ENCODE results near the gene CDH26.
A peak's percentile ranks its signal among the peaks of the same experiment; 100 is the strongest.

Gene CDH26

DNA sequence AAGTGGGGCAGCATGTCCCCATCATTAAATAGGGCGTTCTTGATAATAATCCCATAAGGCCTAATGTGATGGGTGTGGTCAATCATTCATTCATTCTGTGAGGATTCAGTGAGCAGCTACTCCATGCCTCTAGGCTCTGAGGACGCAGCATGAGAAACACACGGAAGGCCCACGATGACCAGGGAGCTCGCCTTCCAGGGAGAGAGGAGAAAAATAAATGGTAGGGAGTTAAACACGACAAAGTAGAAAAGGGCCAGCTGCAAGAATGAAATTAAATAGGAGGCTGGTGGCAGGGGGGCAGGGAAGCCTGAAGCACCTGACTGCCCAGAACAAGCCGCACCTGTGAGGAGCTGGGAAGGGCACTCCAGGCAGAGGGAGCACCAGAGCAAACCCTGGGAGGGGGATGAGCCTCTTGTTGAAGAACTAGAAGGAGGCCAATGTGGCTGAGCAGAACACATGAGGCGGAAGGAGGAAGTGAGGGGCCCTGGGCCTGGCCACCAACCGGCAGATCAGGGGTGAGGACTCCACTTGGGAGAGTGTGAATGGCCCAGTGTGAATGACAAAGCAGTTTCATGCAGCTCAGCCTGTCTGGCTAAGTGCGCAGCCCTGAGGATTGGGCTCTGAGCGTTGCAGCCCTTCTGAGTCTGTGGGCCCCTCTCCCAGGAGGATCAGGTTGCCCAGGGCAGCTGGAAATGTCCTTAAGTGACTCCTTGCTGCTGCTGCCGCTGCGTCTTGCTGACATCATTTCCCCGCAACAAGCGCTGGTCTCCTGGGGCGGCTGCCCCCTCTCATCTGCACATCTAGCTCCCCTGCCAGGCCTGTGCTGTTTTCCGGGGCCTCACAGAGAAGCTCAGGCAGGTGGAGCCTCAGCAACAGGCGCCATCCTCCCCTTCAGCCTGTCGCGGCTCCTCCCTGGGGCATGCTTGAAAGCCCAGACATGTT lies 99.9 kb downstream of the CDH26 start:
- POLR2A ChIA-PET, result no interaction called here

DNA sequence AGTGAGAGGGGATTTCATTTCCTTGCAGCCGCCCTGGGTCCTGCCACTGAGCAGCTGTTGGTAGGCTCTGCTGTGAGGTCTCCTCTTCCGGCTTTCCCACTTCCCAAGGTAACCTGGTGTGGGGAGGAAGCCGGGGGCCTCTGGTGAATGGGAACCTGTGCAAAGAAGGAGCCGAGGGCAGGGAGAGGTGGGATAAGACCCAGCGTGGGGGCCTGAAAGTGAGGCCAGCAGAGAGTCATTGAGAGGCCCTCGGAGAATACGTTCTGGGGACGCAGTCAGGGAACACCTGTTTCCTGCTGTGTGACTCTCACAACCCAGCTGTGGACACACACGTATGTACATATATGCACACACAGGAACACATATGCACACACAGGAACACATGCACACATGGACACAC lies 100.7 kb downstream of the CDH26 start:
- POLR2A ChIA-PET, result no interaction called here
- no peak for DNase-seq (ENCODE audit: extremely low spot score)
- CTCF ChIA-PET, result interaction anchor here (0.9 to 3.2 kb wide), 7 partner anchors 10 to 1840 kb away, joined by 5 to 30 read pairs (median 7); no protein-coding TSS in a partner anchor
- TF ChIP-seq, protein P1, sequence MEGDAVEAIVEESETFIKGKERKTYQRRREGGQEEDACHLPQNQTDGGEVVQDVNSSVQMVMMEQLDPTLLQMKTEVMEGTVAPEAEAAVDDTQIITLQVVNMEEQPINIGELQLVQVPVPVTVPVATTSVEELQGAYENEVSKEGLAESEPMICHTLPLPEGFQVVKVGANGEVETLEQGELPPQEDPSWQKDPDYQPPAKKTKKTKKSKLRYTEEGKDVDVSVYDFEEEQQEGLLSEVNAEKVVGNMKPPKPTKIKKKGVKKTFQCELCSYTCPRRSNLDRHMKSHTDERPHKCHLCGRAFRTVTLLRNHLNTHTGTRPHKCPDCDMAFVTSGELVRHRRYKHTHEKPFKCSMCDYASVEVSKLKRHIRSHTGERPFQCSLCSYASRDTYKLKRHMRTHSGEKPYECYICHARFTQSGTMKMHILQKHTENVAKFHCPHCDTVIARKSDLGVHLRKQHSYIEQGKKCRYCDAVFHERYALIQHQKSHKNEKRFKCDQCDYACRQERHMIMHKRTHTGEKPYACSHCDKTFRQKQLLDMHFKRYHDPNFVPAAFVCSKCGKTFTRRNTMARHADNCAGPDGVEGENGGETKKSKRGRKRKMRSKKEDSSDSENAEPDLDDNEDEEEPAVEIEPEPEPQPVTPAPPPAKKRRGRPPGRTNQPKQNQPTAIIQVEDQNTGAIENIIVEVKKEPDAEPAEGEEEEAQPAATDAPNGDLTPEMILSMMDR (IDR thresholded peaks at IDR 0.05; ENCODE audit: control extremely low read depth, extremely low read depth, low read depth, missing control alignments), result no peak

More for the DNA sequence above, 99.9 kb downstream of the CDH26 start:
- peak; percentile 32 for DNase-seq (ENCODE audit: extremely low spot score)
- CTCF ChIA-PET, result interaction anchor here (0.6 to 3.2 kb wide), 25 partner anchors 9 to 1847 kb away, joined by 3 to 30 read pairs (median 5); partner anchors contain the start of genes FAM217B and PPP1R3D
- TF ChIP-seq, protein P1 (IDR thresholded peaks at IDR 0.05; ENCODE audit: control extremely low read depth, extremely low read depth, low read depth, missing control alignments), result no peak

DNA sequence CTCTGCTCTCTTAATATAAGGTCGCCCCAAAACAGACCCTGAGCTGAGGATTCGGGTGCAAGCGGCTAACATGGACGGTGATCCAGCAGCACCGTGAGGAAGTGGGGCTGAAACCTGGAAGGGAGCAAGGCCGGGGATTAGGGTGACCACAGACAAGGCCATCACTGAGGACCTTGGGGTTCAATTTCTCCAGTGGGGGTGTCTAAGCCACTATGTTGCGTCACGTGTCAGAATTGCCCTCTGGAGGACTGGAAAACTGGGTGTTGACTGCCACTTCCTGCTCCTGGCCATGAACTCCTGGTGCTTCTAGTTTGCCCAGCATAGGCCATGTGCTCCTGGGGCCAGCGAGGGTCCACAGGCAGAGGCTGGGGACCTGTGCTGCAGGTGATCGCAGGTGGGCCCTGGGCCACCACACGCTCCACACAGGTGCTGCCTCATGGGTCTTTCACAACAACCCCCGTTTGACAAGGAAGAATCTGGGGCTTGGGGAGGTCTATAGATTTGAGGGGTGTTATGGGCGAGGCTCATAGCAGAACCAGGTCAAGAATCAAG lies 101.9 kb downstream of the CDH26 start:
- TF ChIP-seq, protein P1 (IDR thresholded peaks at IDR 0.05; ENCODE audit: control extremely low read depth, extremely low read depth, low read depth, missing control alignments), result no peak
- DNase-seq (ENCODE audit: extremely low spot score), result no peak

DNA sequence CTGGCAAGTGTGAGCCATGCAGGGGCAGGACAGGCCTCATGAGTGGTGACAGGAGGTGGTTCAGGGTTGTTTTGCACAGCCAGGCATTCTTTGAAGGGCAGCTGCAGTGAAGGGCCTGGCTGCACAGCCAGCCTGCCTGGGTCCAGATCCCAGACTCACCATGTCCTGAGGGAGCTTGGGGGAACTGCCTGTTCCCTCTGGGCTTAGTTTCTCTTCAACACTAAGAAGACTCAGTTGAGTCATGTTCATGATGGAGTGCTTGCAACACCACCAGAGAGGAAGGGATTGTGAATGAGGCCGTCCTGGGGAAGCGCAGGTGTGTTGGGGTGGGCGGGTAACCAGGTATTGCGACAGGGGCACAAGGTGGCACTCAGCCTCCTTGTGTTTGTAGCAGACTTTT lies 102.4 kb downstream of the CDH26 start:
- TF ChIP-seq, protein P1 (IDR thresholded peaks at IDR 0.05; ENCODE audit: control extremely low read depth, extremely low read depth, low read depth, missing control alignments), result no peak
- DNase-seq (ENCODE audit: extremely low spot score), result no peak
- POLR2A ChIA-PET, result no interaction called here
- CTCF ChIA-PET, result interaction anchor here (1.5 kb wide), 1 partner anchor 50 kb away, joined by 3 read pairs; no protein-coding TSS in a partner anchor

More for the DNA sequence above, 101.9 kb downstream of the CDH26 start:
- ChIA-PET POLR2A (no interaction called here), CTCF (no interaction called here)

DNA sequence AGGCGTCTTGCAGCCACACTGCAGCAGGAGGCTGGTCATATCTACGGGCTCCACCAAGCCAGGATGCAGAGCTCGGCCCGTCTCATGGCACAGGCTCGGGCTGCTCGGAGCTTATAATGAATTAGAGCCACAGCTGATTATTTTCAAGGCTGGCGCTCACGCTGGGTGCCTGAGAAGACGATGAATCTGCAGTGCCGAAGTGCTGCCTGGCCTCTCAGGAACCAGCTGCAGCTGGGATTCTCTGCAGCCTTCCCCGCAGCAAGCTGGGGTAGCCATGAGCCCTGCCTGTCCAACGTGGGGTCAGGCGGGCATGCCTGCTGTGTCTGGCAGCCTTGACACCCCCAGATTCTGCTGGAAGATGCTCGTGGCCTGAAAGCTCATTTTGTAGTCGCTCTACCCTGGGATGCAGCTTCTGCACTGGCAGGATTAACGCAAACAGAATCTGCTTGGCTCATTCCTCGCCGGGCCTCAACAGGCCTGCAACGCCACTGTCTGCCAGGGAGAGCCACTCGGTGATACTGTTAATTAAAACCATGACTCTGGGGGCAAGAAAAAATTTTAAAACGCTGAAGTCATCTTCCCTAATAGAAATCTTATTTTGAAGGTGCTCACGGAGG lies 104.3 kb downstream of the CDH26 start:
- POLR2A ChIA-PET, result no interaction called here
- TF ChIP-seq, protein P1 (IDR thresholded peaks at IDR 0.05; ENCODE audit: control extremely low read depth, extremely low read depth, low read depth, missing control alignments), result no peak
- CTCF ChIA-PET, result no interaction called here
- no peak for DNase-seq (ENCODE audit: extremely low spot score)

DNA sequence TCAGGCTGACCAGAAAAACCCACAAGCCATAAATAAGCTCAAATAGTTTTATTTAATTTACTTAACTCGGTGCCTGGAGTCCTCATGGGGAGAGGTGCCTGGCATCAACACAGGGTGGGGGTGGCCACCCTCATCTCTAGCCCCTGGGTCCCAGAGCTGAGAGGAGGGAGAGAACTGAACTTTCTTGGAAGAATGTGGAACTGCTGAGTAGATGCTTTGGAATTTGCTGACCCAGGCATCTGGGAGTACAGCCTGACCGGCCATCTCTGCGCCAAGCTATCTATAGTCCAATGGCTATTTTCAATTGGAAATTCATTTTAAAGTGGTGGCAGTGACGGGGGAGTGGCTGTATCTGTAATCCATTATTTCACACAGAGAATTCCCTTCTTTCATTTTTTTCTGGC lies 104.8 kb downstream of the CDH26 start:
- DNase-seq (ENCODE audit: extremely low spot score), result no peak

More for the DNA sequence above, 104.8 kb downstream of the CDH26 start:
- CTCF ChIA-PET, result no interaction called here
- POLR2A ChIA-PET, result no interaction called here
- TF ChIP-seq, protein P1 (IDR thresholded peaks at IDR 0.05; ENCODE audit: control extremely low read depth, extremely low read depth, low read depth, missing control alignments), result no peak
